Skeletal muscle cell (primary cell): ENCODE measurements around the gene RGCC.
"Not testable (repeated sequence)": the region's sequence is repeated elsewhere in the genome, so short reads cannot be mapped to it uniquely, and the experiment has no call there.

Source experiments
- DNase-seq: peaks from one replicate; pipeline ENCODE4 v3.0.0-alpha.2; 2010; ENCODE audit warnings: low read depth
- H3K4me3 ChIP-seq: 2 replicates; pipeline ENCODE4 v1.5.1; 2011; ENCODE audit warnings: low read depth, mild to moderate bottlenecking, control low read depth, low read length, moderate library complexity

The RGCC gene

GRCh38 chr13:41470196-41470595 is 12.8 kb downstream of the RGCC start:
- no peak for DNase-seq
- H3K4me3 ChIP-seq, result no peak overlapping the region

GRCh38 chr13:41471785-41472184 is 14.4 kb downstream of the RGCC start:
- no peak overlapping the region for H3K4me3 ChIP-seq
- no peak for DNase-seq

DNA sequence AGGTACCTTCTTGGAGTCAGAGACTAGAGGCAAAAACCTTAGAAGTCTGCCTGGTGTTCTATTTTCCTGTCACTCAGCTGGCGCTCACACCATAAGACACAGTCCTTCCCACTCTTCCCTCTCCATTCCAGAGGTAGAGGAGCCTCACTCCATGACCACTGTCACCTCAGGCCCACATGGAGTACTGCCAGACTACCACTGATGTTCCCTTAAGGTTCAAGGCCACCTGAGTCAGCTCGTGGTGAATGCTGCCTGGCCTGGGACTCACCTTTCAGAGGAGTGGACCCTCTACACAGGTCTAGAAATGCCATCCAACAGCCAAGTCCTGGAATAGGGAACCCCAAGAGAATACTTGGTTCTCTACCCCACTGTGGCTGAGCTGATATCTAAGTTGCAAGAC is 29.9 kb downstream of the RGCC start:
- DNase-seq, result no peak
- H3K4me3 ChIP-seq, result no peak overlapping the region

DNA sequence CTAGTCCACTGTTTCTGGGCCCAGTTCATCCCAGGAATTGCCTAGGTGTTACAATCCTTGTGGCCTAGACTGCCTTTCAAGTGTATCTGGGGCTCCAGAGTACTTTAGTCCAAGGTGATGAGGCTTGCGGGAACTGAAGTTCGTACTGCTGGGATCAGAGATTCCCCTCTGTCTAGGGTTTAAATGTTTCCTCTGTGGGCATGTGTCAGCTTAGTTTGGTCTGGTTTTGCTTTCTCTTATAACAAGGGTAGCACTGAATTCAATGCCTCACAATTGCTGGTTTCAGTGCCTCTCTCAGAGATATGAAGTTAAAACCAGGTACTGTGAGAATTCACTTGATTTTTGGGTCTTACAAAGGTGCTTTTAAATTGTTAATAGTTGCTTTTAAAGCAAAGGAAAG is 30.8 kb downstream of the RGCC start:
- H3K4me3 ChIP-seq, result no peak overlapping the region
- no peak for DNase-seq

DNA sequence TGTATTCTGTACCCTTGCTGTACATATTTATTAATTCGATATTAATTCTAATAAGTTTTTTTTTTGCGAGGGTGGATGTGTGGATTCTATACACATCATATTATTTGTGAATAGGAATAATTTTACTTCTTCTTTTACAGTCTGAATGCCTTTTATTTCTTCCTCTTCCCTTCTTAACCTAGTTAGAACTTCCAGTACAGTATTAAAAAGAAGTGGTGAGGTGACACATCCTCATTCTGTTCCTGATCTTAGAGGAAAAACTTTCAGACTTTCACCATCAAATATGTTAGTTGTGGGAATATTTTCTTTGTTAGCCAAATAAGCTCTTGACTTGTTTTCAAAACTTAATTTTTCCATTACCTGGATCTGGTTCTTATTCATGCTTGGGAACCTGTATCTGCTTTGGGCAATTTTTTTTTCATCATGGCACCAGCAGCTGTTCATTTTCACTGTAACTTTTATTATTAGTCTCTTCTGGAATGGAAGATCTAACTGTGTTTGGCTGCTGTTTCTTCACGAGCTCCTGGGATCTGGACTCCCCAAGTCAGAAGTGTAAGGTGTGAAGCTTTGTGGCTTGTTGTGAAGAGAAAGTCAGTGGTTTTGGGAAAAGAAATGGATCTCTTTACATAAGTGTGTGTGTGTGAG is 33.1 kb downstream of the RGCC start:
- DNase-seq, result no peak
- no peak overlapping the region for H3K4me3 ChIP-seq

GRCh38 chr13:41491436-41491835 is 34.1 kb downstream of the RGCC start:
- DNase-seq, result no peak

DNA sequence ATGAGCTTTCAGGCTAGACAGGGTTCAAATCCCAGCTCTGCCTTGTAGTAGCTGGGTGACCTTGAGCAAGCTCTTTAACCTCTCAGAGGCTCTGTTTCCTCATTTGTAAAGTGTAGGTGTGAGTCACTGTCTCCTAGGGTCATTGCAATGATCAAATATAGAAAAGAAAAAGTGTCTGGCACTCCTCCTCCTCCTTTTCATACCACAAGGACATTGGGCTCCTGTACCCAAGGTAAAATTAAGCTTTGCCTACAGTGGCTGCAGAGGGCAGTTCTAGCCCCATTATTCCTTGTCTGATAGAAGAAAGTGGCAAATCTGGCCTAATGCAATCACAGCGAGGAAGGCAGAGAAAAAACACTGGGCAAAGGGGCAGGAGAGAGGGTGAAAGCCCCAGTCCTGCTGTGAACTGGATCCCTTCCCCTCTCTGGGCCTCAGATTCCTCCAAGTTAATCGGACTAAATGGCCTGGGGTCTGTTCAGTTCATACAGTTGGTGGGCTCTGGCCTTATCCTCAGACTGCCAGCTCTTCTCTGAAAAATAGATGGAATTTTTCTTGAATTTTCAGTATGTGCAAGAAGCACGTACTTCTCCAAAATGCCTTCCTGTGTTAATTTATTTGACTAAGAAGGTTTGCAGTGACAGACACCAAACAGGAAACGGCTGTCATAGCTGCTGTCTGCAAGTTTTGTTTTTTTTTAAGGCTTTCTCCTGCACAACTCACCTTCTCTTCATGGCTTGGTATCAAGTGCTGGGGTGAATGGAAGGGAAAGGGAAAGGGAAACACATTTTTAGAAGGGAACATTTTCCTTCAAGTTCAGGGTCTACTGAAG is 35.3 kb downstream of the RGCC start:
- no peak for DNase-seq
- H3K4me3 ChIP-seq, result no peak overlapping the region

More at GRCh38 chr13:41491436-41491835, 34.1 kb downstream of the RGCC start:
- H3K4me3 ChIP-seq, result no peak overlapping the region

GRCh38 chr13:41494202-41494601 is 36.9 kb downstream of the RGCC start:
- no peak for DNase-seq
- H3K4me3 ChIP-seq, result no peak overlapping the region

DNA sequence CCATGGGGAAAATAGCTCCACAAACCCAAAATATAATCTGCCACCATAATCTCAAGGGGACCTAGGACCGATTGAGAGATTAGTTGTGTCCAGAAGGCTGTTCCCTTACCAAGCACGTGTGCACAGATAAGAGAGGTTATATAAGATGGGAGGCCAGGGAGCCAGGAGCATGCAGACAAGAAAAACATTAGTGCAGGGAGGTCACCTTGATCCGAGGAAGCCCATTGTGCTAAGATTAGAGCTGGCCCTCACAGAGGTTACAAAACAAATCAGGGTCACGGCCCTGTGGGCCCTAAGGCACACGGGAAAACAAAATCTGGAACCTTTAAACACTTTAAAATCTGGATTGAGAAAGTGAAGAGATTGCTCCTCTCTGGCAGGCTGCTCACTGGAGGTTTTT is 37.7 kb downstream of the RGCC start:
- no peak overlapping the region for H3K4me3 ChIP-seq
- DNase-seq, result no peak

GRCh38 chr13:41496420-41497234 is 39.3 kb downstream of the RGCC start:
- no peak overlapping the region for H3K4me3 ChIP-seq
- DNase-seq, result no peak

DNA sequence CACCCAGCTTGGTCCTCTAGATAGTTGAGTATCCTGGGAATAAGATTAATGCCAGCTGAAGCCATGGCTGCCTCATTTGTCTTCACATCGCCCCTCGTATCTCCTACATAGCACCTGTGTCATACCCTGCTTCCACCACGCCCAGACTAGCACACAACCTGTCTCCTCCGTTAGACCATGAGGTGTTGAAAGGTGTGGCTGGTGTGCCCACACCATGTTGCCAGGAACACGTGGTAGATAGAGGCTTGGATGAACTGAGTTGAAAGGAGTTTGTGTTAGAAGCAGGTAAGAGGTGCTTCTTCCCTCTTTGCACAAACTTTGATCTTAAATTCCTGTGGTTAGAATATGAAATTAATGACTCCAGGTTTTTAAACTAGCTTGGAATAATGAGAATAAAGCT is 40.1 kb downstream of the RGCC start:
- H3K4me3 ChIP-seq, result no peak overlapping the region
- no peak for DNase-seq

- no peak overlapping the region for H3K4me3 ChIP-seq
- no peak for DNase-seq
Observed at GRCh38 chr13:41499452-41499851, 42.1 kb downstream of the RGCC start.

- no peak overlapping the region for H3K4me3 ChIP-seq
- DNase-seq, result no peak
Observed at GRCh38 chr13:41500511-41500910, 43.2 kb downstream of the RGCC start.

DNA sequence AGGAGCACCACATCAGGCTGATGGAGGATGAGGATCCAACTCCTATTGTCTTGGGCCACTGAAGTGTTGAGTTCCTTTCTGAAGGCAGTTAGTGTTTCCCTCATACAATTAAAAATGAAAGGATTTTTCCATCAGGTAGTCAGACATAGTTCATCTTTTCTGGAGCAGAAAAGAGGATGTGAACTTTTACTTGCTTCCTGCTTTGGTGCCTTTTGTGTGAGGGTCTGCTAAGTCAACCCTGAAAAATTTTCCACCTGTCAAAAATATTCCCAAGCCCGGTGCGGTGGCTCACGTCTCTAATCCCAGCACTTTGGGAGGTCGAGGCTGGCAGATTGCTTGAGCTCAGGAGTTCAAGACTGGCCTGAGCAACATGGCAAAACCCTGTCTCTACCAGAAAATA is 43.9 kb downstream of the RGCC start:
- DNase-seq, result no peak
- no peak overlapping the region for H3K4me3 ChIP-seq

- no peak overlapping the region for H3K4me3 ChIP-seq
- DNase-seq, result no peak
Observed at GRCh38 chr13:41502031-41502430, 44.7 kb downstream of the RGCC start.

DNA sequence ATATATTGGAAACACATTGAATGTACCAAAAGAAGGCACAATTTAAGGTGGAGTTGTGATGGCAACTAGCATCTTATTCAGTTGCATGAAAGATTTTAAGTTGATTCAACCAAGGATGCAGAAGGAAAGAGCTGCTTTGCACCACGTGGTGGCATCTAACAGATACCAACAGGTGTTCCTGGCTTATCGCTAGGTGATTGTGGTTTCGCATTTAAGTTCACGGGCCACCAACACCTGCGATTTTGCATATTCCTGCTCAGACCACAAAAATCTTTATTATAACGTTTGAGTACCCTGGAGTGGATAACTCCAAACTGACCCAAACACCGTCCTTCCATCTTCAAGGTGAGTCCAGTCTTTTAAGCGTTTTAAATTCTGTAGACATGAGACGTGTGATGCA is 45.3 kb downstream of the RGCC start:
- DNase-seq, result no peak
- H3K4me3 ChIP-seq, result no peak overlapping the region

- no peak for DNase-seq
- H3K4me3 ChIP-seq, result no peak overlapping the region
Observed at GRCh38 chr13:41503356-41503755, 46.0 kb downstream of the RGCC start.

DNA sequence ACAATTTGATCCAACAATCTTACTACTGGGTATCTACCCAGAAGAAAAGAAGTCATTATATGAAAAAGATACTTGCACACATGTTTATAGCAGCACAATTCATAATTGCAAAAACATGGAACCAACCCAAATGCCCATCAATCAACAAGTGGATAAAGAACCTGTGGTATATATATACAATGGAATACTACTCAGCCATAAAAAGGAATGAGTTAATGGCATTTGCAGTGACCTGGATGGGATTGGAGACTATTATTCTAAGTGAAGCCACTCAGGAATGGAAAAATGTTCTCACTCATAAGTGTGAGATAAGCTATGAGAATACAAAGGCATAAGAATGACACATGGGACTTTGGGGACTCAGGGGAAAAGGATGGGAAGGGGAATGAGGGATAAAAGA is 47.3 kb downstream of the RGCC start:
- not testable (repeated sequence) for H3K4me3 ChIP-seq, DNase-seq

DNA sequence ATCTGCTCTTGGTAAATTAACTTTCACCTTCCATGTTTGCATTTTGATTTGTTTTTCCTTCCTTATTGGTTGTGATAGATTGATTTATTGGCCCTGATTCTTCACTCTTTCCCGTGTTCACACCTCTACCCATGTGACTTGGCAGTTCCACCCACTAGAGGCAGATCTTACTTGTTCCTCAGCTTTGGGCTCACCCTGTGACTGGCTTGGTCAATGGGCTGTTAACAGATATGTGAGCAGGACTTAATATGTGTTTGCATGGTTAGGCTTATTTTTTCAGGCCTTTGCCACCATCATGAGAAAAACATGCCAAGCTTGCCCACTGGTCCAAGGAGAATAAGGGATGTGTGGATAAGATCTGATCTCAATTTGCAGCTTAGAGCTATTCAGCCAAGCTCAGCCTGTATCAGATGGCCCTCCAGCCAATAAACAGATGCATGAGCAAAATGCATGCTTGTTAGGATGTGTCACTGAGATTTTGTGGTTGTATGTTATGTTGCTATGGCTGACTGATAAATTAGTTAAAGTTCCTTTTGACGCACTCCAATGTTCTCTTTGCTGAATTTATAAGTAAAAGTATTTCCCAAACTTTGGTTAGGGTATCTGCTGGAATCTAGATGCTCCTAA is 48.0 kb downstream of the RGCC start:
- H3K4me3 ChIP-seq, result no peak overlapping the region
- DNase-seq, result peak; percentile 70

DNA sequence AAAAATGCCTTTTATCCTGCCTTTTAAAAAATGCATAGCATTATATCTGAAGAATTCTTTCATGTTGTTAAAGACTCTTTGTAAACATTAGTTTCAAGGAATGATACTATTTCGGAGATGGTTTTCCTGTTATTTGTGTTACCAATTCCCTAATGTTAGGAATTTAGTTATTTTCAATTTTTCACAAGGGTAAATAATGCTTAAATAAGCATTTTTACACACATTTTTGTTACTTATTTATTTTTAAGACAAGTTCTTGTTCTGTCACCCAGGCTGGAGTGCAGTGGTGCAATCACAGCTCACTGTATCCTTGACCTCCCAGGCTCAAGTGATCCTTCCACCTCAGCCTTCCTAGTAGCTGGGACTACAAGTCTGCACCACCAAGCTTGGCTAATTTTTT is 49.0 kb downstream of the RGCC start:
- H3K4me3 ChIP-seq, result no peak overlapping the region
- no peak for DNase-seq
